C4-2B (cell line): ENCODE data around the gene CCSAP.

Source experiments
- ZFX ChIP-seq: fragments of 450-650 bp; IDR thresholded peaks from 2 replicates; pipeline ENCODE4 v1.6.1; 2017
- TF ChIP-seq, protein P1 (sequence below): fragments of 450-650 bp; conservative IDR thresholded peaks from 2 replicates; pipeline ENCODE4 v1.5.1; 2017; ENCODE audit warnings: mild to moderate bottlenecking

DNA sequence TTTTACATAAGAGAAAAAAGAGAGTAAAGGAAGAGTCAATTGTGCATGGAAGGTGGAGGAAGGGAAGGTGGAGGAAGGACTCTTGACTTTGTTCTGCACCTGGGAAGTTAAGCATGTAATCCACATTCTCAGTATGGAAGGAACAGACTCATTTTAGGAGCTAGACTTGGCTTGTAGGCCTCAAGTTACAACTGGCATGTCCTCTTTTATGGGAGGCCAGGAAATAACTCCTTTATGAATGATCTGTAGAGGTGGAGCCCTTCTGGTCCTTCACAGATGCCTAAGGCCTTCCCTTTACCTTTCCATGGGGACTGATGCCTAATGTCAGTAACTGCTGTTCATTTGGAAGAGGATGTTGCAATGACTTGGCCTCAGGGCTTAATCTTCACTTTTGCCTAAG is 29.4 kb upstream of the CCSAP start:
- TF ChIP-seq ZFX, result no peak
- TF ChIP-seq, protein P1, sequence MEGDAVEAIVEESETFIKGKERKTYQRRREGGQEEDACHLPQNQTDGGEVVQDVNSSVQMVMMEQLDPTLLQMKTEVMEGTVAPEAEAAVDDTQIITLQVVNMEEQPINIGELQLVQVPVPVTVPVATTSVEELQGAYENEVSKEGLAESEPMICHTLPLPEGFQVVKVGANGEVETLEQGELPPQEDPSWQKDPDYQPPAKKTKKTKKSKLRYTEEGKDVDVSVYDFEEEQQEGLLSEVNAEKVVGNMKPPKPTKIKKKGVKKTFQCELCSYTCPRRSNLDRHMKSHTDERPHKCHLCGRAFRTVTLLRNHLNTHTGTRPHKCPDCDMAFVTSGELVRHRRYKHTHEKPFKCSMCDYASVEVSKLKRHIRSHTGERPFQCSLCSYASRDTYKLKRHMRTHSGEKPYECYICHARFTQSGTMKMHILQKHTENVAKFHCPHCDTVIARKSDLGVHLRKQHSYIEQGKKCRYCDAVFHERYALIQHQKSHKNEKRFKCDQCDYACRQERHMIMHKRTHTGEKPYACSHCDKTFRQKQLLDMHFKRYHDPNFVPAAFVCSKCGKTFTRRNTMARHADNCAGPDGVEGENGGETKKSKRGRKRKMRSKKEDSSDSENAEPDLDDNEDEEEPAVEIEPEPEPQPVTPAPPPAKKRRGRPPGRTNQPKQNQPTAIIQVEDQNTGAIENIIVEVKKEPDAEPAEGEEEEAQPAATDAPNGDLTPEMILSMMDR, result no peak
